Heart right ventricle (tissue), 16 donors: ENCODE results near the gene ERICH3. TPM values are rescaled to one million over a fixed set of nuclear protein-coding genes. Genes with fewer than 3 reads are reported as not detected.
A peak's percentile ranks its signal among the peaks of the same experiment; 100 is the strongest.

Experiments
- ATAC-seq, 8 donors: fragments of 200-7000 bp; cut with Tn5 transposase; one replicate each; pipeline ENCODE4 v1.9.1; 2020; ENCODE audit warnings: mild to moderate bottlenecking in 8 of 8, moderate library complexity in 8 of 8, moderate number of reproducible peaks in 1 of 8
- DNase-seq, 2 donors: peaks; one replicate each; pipeline ENCODE4 v3.0.0-alpha.2; 2020
- H3K27ac ChIP-seq, 10 donors: fragments of 200-600 bp; sonication (generic) in 2 of 10; one replicate each; pipeline versions ENCODE4 v1.5.0 to v1.8.0; 2020 to 2022; ENCODE audit warnings: mild to moderate bottlenecking in 3 of 10
- H3K27me3 ChIP-seq, 7 donors: fragments of 200-600 bp; one replicate each; pipeline ENCODE4 v1.8.0; 2021 to 2022; ENCODE audit warnings: mild to moderate bottlenecking in 2 of 7
- H3K36me3 ChIP-seq, 9 donors: fragments of 200-600 bp; sonication (generic) in 1 of 9; one replicate each; pipeline versions ENCODE4 v1.5.0 to v1.8.0; 2020 to 2022; ENCODE audit warnings: mild to moderate bottlenecking in 2 of 9
- H3K4me1 ChIP-seq, 9 donors: fragments of 200-600 bp; sonication (generic) in 1 of 9; one replicate each; pipeline versions ENCODE4 v1.5.0 to v1.8.0; 2020 to 2022; ENCODE audit warnings: mild to moderate bottlenecking in 4 of 9
- H3K4me3 ChIP-seq, 10 donors: fragments of 200-600 bp; sonication (generic) in 2 of 10; one replicate each; pipeline versions ENCODE4 v1.5.0 to v1.8.0; 2020 to 2022; ENCODE audit warnings: mild to moderate bottlenecking in 7 of 10, moderate library complexity in 2 of 10
- H3K9me3 ChIP-seq, 11 donors: fragments of 200-600 bp in 10 of 11; sonication (generic) in 2 of 11; one replicate each; pipeline versions ENCODE4 v1.5.0 to v1.8.0; 2013 to 2022; ENCODE audit warnings: mild to moderate bottlenecking in 2 of 11, control low read depth in 1 of 11, moderate library complexity in 1 of 11
- WGBS, 2 donors: extraction: QIAGEN DNeasy Blood & Tissue Kit; methylation state at CpG; one replicate each; pipeline ENCODE4 v1.1.7; 2013; ENCODE audit warnings: inconsistent platforms in 1 of 2; 5-methylcytosine and 5-hydroxymethylcytosine counted together
- intact Hi-C, 10 donors: fragments of 100-400 bp; cut with DNase I; formaldehyde crosslinking; loops; one replicate each; pipeline versions ENCODE4 v1.11.1 to v1.14.2; 2022
- polyA plus RNA-seq, 2 donors: library from polyadenylated mRNA; stranded (reverse); fragments of 200-250 nt; gene quantifications; one replicate each; pipeline ENCODE4 v1.2.3, GENCODE V29; 2013
- total RNA-seq, 10 donors: library from RNA; stranded (reverse); fragmentation: NEBNext Ultra II Directional in 3 of 10; extraction: Animal tissue kit (Norgen Biotek cat#: 25700) in 3 of 10; gene quantifications; one replicate each; pipeline versions ENCODE4 v1.2.1 to v1.2.4, GENCODE V29; 2021 to 2023
- TF ChIP-seq, protein P1 (sequence below), 9 donors: fragments of 200-600 bp; sonication (generic) in 2 of 9; IDR thresholded peaks; one replicate each; pipeline versions ENCODE4 v1.5.0 to v1.8.0; 2021 to 2022; ENCODE audit warnings: antibody characterized with exemption in 9 of 9, mild to moderate bottlenecking in 5 of 9, moderate library complexity in 1 of 9
- donor health status: Arrhythmogenic right ventricular cardiomyopathy.
- donor health status: ischemic (EF 13 %, LVEDD 7.1; RV severe dilation, severe dysfunction).
- donor health status: healthy with polysubstance abuse.
- donor health status: DM: no; HTN: yes; CAD: no.
- donor health status: DM: no; HTN: no; CAD: no.
- donor health status: ischemic (EF 25% LVEDD 6.9; RV normal size, moderate dysfunction).
- donor health status: ischemic (EF 25% LVEDD 5.7; RV mildly dilated, moderate dysfunction).
- donor health status: healthy.
- donor health status: DM: yes; HTN: yes; CAD: no.
- donor health status: Ischemic cardiomyopathy.
- donor health status: ischemic (EF 35%, LVEDD 5.7; RV mildly dilated, moderate dysfunction).
- donor health status: nonischemic (EF 11% LVEDD 7.7; RV severe dilation, severe dysfunction).
- donor health status: DM: yes; HTN: yes; CAD: no.
- donor health status: PGD.
- donor health status: ischemic (EF 29% LVEDD 5.4; RV normal size, mild dysfunction).
- donor health status: nonischemic (EF 23%, LVEDD 6.1; RV moderate dilation, normal function).

ERICH3 gene
- total and polyA plus RNA-seq, 12 donors = 0.01 to 0.13 (median 0.06) TPM; not detected in 8

DNA sequence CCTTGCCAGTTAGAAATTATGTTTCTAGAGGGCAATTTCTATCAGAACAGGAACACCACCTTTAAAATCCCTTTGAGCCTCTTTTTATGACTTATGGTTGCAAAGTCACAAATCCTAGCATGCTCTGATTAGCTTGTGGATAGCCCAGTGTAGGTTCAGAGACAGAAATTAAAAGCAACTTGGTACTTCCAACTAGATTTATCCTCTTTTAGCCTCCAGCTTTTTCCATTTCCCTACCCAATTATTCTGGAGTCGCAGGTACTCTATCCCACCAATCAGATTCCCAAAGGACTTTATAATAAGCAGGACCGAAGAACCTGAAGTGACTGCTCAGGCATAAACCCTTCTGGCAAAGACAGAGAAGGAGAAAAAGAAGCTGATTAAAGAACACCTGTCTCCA is 127.8 kb downstream of the ERICH3 start:
- DNase-seq (no peak), ATAC-seq (no peak)
- Histone ChIP-seq H3K27me3 (no peaks in the 10 kb centered on the region), H3K27ac (no peak overlapping the region), H3K4me1 (no peaks in the 10 kb centered on the region), H3K9me3 (no peaks in the 10 kb centered on the region), H3K4me3 (no peak overlapping the region), H3K36me3 (peaks cover 0 to 5% (median 0%) of the 10 kb centered on the region in 9 donors)
- TF ChIP-seq, protein P1, sequence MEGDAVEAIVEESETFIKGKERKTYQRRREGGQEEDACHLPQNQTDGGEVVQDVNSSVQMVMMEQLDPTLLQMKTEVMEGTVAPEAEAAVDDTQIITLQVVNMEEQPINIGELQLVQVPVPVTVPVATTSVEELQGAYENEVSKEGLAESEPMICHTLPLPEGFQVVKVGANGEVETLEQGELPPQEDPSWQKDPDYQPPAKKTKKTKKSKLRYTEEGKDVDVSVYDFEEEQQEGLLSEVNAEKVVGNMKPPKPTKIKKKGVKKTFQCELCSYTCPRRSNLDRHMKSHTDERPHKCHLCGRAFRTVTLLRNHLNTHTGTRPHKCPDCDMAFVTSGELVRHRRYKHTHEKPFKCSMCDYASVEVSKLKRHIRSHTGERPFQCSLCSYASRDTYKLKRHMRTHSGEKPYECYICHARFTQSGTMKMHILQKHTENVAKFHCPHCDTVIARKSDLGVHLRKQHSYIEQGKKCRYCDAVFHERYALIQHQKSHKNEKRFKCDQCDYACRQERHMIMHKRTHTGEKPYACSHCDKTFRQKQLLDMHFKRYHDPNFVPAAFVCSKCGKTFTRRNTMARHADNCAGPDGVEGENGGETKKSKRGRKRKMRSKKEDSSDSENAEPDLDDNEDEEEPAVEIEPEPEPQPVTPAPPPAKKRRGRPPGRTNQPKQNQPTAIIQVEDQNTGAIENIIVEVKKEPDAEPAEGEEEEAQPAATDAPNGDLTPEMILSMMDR (IDR thresholded peaks at IDR 0.05) = no peak
- 88 to 95% methylated on average over 2 of the region's 2 CpGs for WGBS, 2 donors
- intact Hi-C loops = no loop called here

DNA sequence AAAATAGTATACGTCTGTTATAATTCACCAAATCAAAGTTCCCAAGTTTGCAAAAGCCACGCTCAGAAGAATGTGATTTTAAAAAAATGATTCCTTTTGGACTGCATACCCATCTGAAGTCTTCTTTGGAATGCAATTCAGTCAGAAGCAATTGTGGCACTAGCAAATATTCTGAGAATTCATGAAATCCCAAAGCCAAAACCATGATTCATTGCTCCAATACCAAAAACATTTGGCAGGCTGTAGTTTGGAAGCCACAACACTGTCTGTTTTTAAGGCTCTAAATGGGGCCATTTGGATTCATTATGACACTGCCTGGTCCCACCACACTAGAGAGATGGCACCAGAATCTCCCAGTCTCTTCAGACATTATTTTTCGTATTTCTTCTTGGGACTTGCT is 139.4 kb downstream of the ERICH3 start:
- DNase-seq (no peak), ATAC-seq (no peak)
- Histone ChIP-seq H3K36me3 (no peaks in the 10 kb centered on the region), H3K27ac (no peak overlapping the region), H3K9me3 (no peaks in the 10 kb centered on the region), H3K4me3 (no peak overlapping the region), H3K27me3 (no peaks in the 10 kb centered on the region), H3K4me1 (no peaks in the 10 kb centered on the region)
- intact Hi-C loops = no loop called here
- WGBS, 2 donors = 79 to 85% methylated on average over 3 of the region's 3 CpGs
- TF ChIP-seq, protein P1 (IDR thresholded peaks at IDR 0.05) = no peak

DNA sequence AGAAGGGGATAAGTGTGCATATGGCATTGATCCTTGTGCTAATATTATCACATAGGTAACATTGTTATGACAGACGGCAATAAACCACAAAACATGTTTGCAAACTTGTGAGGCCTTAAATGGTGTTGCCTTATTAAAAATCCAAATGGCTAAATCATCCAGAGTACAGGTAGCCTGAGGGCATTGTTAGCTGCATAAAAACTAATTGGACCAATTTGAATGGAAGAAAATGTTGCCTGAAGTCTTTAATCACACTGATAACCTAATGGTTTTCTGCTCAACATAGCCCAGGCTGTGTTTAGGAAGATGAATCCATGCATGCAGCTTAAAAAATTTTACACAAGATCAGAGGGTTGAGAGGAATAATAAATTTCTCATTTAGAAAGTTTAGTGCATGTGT is 141.8 kb downstream of the ERICH3 start:
- no peak overlapping the region for H3K4me3 ChIP-seq
- ATAC-seq (no peak), DNase-seq (no peak)
- H3K4me1 ChIP-seq = no peaks in the 10 kb centered on the region
- 86 to 87% methylated on average over 1 of the region's 1 CpG for WGBS, 2 donors
- TF ChIP-seq, protein P1 (IDR thresholded peaks at IDR 0.05) = no peak
- no peaks in the 10 kb centered on the region for H3K27me3 ChIP-seq
- no peaks in the 10 kb centered on the region for H3K9me3 ChIP-seq
- intact Hi-C loops = no loop called here
- no peak overlapping the region for H3K27ac ChIP-seq
- no peaks in the 10 kb centered on the region for H3K36me3 ChIP-seq

DNA sequence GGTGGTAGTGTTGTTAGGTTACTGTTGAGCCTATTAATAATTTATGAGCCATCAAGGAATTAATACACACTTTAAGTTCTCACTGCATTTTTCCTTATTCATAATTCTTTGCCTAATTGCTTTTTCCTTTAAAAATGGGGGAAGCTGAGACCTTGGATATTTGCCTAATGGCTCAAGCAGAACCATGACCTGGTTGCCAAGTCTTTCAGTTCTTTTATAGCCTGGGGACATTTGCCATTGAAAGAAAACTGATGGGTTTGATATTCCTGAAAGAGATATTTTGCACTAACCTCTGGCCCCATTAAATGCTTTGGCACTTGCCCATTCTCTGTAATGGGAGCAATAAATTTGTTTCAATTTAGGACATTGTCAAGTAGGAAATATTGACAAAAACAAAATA is 142.7 kb downstream of the ERICH3 start:
- Histone ChIP-seq H3K36me3 (no peaks in the 10 kb centered on the region), H3K4me1 (no peaks in the 10 kb centered on the region), H3K4me3 (no peak overlapping the region), H3K27ac (no peak overlapping the region), H3K9me3 (no peaks in the 10 kb centered on the region), H3K27me3 (no peaks in the 10 kb centered on the region)
- no peak for DNase-seq
- intact Hi-C loops = no loop called here
- TF ChIP-seq, protein P1 (IDR thresholded peaks at IDR 0.05) = no peak
- ATAC-seq = no peak

DNA sequence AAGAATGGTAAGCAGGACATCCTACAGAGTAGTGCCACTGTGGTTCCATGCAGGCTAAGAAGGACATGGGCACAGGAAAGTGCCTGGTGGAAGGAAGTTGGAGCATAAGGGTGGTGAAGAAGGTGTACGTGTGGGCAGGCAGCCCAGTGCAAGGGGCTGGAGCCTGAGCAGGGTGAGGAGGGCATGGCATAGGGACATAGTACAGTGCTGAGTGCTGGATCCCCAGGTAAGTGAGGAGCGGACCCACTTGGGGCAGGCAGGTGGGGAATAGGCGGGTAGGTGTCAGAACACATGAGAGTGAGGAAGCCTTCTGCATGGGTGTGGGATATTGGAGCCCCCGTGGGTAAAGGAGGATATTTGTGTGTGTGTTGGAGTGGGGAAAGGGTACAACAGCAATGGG is 145.5 kb downstream of the ERICH3 start:
- Histone ChIP-seq H3K27me3 (no peaks in the 10 kb centered on the region), H3K36me3 (no peaks in the 10 kb centered on the region), H3K27ac (no peak overlapping the region), H3K9me3 (no peaks in the 10 kb centered on the region), H3K4me1 (no peaks in the 10 kb centered on the region), H3K4me3 (no peak overlapping the region)
- intact Hi-C loops = no loop called here
- DNase-seq (no peak), ATAC-seq (peak in 2 of 8 donors; percentile 31 to 44)
- TF ChIP-seq, protein P1 (IDR thresholded peaks at IDR 0.05) = no peak
- WGBS, 2 donors = 87 to 91% methylated on average over 4 of the region's 4 CpGs
